ENCODE data around the gene REPS2. TPM values are rescaled to one million over a fixed set of nuclear protein-coding genes. Genes with fewer than 3 reads are reported as not detected.
A peak's percentile ranks its signal among the peaks of the same experiment; 100 is the strongest.

REPS2 gene
- total RNA-seq, 1 donor: 0.43 TPM

DNA sequence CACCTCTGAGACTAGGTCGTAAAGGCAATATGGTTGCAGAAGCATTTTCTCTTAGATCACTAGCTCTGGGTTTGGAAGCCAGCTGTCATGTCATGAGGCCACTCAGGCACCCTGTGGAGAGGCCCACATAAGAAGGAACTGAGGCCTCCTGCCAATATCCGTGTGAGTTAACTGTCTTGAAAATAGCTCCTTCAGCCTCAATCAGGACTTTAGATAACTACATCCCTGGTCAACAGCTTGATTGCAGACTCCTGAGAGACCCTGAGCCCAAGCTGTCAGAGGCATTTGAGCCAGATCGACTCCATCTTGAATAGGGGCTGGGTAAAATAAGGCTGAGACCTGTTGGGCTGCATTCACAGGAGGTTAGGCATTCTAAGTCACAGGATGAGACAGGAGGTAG is 15.1 kb upstream of the REPS2 start:
- no peak for DNase-seq (ENCODE audit: low read depth)

DNA sequence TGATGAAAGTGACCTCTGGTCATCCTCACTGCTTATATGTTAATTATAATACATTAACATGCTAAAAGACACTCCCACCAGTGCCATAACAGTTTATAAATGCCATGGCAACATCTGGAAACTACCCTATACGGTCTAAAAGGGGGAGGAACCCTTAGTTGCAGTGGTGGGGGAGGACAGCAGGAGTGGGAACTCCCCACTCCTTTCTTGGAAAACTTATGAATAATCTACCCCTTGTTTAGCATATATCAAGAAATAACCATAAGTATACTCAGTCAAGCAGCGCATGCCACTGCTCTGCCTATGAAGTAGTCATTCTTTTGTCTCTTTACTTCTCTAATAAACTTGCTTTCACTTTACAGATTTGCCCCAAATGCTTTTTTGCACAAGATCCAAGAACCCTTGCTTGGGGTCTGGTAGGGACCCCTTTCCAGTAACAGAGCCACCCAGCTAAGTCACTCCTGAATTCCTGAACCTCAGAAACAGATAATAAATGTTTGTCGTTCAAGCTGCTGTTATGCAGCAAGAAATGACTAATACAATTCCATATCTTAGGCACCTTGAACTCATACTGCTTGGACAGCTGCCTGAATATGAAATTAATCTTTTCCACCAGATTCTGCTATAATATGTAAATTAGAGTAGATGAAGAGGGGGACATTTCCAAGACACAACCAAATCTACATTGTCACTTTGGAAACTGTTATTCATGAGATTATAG is 14.4 kb upstream of the REPS2 start:
- TF ChIP-seq, protein P1, sequence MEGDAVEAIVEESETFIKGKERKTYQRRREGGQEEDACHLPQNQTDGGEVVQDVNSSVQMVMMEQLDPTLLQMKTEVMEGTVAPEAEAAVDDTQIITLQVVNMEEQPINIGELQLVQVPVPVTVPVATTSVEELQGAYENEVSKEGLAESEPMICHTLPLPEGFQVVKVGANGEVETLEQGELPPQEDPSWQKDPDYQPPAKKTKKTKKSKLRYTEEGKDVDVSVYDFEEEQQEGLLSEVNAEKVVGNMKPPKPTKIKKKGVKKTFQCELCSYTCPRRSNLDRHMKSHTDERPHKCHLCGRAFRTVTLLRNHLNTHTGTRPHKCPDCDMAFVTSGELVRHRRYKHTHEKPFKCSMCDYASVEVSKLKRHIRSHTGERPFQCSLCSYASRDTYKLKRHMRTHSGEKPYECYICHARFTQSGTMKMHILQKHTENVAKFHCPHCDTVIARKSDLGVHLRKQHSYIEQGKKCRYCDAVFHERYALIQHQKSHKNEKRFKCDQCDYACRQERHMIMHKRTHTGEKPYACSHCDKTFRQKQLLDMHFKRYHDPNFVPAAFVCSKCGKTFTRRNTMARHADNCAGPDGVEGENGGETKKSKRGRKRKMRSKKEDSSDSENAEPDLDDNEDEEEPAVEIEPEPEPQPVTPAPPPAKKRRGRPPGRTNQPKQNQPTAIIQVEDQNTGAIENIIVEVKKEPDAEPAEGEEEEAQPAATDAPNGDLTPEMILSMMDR (IDR thresholded peaks at IDR 0.05; ENCODE audit: insufficient read depth, low read depth, low read length): no peak
- no peak for DNase-seq (ENCODE audit: low read depth)
- H3K4me3 ChIP-seq (ENCODE audit: low read depth, low read length): no peak overlapping the region

More for the DNA sequence above, 15.1 kb upstream of the REPS2 start:
- TF ChIP-seq, protein P1 (IDR thresholded peaks at IDR 0.05; ENCODE audit: insufficient read depth, low read depth, low read length): no peak
- H3K4me3 ChIP-seq (ENCODE audit: low read depth, low read length): no peak overlapping the region

- DNase-seq (ENCODE audit: low read depth): no peak
- TF ChIP-seq, protein P1 (IDR thresholded peaks at IDR 0.05; ENCODE audit: insufficient read depth, low read depth, low read length): no peak
- no peak overlapping the region for H3K4me3 ChIP-seq (ENCODE audit: low read depth, low read length)
Observed at GRCh38 chrX:16934185-16934584, 12.3 kb upstream of the REPS2 start.

GRCh38 chrX:16946971-16947562 is 609 bp downstream of the REPS2 start:
- no peak for DNase-seq (ENCODE audit: low read depth)
- TF ChIP-seq, protein P1 (IDR thresholded peaks at IDR 0.05; ENCODE audit: insufficient read depth, low read depth, low read length): no peak

GRCh38 chrX:16950423-16950822 is 4.0 kb downstream of the REPS2 start:
- no peak for DNase-seq (ENCODE audit: low read depth)
- TF ChIP-seq, protein P1 (IDR thresholded peaks at IDR 0.05; ENCODE audit: insufficient read depth, low read depth, low read length): no peak
- no peak overlapping the region for H3K4me3 ChIP-seq (ENCODE audit: low read depth, low read length)

More at GRCh38 chrX:16946971-16947562, 609 bp downstream of the REPS2 start:
- peak overlapping the region; percentile 55 for H3K4me3 ChIP-seq (ENCODE audit: low read depth, low read length)

DNA sequence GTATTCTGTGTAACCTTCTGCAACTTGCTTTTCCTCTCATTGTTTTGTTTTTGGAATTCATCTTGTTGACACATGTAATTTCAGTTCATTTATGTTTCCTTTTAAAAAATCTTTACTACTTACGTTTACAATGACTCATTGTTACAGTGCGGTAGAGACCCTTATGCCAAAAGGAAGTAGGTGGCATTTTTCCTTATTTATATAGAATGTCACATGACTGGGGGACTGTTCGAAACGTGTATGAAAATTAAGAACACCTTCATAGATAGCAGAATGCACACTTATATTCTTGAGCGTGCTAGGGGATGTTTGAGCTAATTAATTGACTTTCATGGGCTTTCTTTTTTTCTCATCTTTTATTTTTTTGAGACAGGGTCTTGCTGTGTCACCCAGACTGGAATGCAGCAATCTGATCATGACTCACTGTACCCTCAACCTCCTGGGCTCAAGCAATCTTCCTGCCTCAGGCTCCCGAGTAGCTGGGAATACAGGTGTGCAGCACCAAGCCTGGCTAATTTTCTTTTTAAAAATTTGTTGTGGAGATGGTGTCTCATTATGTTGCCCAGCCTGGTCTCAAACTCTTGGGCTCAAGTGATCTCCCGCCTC is 7.3 kb downstream of the REPS2 start:
- H3K4me3 ChIP-seq (ENCODE audit: low read depth, low read length): no peak overlapping the region
- no peak for DNase-seq (ENCODE audit: low read depth)
- TF ChIP-seq, protein P1 (IDR thresholded peaks at IDR 0.05; ENCODE audit: insufficient read depth, low read depth, low read length): no peak

Data from fibroblast of villous mesenchyme (primary cell).